ENCODE data around the gene ADAMTS2.

- TF ChIP-seq CTCF (IDR thresholded peaks at IDR 0.05; ENCODE audit: extremely low read depth in 1 of 2, insufficient read depth in 1 of 2, low read depth in 1 of 2, low read length in 2 of 2) (no peak), EZH2 (IDR thresholded peaks at IDR 0.05; ENCODE audit: borderline replicate concordance, low read depth, low read length, severe bottlenecking) (no peak), JUN (IDR thresholded peaks at IDR 0.05; ENCODE audit: borderline replicate concordance, insufficient read depth, insufficient read length, low read depth) (no peak), POLR2AphosphoS5 (IDR thresholded peaks at IDR 0.05; ENCODE audit: insufficient read depth, low read depth, low read length) (no peak), POLR2A (IDR thresholded peaks at IDR 0.05; ENCODE audit: low read depth, low read length) (no peak), FOS (IDR thresholded peaks at IDR 0.05; ENCODE audit: borderline replicate concordance, insufficient read depth, low read length) (no peak)
- TF ChIP-seq, protein P1, sequence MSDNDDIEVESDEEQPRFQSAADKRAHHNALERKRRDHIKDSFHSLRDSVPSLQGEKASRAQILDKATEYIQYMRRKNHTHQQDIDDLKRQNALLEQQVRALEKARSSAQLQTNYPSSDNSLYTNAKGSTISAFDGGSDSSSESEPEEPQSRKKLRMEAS (IDR thresholded peaks at IDR 0.05; ENCODE audit: insufficient read depth, insufficient read length), result no peak
Measured at GRCh38 chr5:179260324-179261070, 84.8 kb downstream of the ADAMTS2 start.
